ENCODE data around the gene SUMO3. TPM values are rescaled to one million over a fixed set of nuclear protein-coding genes. Genes with fewer than 3 reads are reported as not detected.
"Not testable (repeated sequence)": the region's sequence is repeated elsewhere in the genome, so short reads cannot be mapped to it uniquely, and the experiment has no call there.

SUMO3 gene
- total RNA-seq, 1 donor from 2014 or later, result 72.7 TPM

DNA sequence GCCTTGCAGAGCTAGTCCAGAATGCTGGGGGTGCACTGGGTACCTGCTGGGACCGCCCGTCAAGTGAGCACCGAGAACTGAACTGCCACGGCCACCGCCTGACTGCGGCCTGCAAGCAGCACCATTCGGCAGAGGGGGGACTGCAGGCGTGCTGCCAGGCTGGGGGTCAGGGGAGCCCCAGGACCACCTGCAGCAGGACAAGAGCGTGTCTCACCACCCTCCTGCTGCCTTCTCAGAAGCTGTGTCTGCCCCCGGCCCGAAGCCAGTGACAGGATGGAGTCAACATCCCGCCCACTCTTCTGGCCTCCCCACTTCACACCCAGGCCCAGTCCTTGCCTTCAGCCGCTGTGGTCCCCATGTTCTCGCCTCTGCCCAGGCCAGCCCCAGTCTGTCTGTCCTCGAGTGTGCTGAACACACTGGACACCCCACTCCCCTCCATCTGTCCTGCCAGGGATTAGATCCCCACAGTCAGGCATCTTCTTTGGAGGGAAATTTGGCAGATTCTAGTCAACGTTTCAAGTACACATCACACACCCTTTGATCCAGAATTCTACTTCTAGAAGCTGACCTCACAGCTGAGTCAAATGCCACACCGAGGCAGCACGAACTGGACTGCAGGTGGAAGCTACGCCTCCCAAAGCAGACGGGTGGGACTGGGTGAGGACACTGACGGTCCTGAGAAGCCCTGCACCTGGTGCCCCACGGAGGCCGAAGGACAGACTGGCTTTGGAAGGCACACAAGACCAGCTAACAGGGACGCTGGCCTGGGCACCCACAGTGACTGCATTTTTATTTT is 29.6 kb upstream of the SUMO3 start:
- no peak for DNase-seq (ENCODE audit: low read depth in 2 of 2)

DNA sequence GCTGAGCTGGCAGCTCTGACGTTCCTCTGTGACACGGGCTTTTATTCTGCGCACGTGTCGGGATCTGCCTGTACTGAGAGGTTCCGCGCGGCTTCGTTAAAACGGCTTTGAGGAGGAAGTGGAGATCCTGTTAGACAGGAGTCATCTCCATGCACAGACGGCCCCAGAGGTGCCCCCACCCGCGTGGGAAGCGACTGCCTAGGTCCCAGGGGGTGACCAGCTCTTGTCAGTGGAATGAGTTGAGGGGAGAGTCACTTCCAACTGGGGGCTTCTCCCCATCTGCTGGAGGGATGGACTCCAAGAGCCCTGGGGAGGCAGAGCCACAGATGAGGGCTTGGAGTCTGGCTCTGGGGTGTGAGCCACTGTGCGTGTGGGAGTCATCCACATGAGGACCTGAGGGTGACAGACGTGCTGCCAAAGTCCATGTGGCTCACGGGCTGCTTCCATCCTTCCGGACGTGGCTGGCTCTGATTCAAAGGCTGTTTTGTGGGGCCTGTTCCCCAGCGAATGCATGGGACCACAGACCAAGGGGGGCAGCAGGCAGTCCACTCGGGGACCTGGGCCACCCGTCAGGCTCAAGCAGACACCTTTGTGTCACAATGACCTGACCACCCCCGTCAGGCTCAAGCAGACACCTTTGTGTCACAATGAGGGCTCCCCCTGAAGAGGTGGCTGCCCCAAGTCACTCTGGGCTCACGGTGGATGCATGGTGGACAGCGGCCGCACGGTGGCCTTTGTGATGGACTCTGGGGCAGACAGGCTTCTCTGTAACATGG is 28.8 kb upstream of the SUMO3 start:
- DNase-seq (ENCODE audit: low read depth in 2 of 2), result peak in 1 of 2 donors; percentile 63

- no peak for DNase-seq (ENCODE audit: low read depth in 2 of 2)
Observed at GRCh38 chr21:44846224-44846484, 28.3 kb upstream of the SUMO3 start.

GRCh38 chr21:44845418-44846223 is 27.8 kb upstream of the SUMO3 start:
- DNase-seq (ENCODE audit: low read depth in 2 of 2), result peak; percentile 11 to 65

GRCh38 chr21:44844256-44844655 is 26.4 kb upstream of the SUMO3 start:
- no peak for DNase-seq (ENCODE audit: low read depth in 2 of 2)

- DNase-seq (ENCODE audit: low read depth in 2 of 2), result no peak
Observed at GRCh38 chr21:44842721-44843445, 25.0 kb upstream of the SUMO3 start.

DNA sequence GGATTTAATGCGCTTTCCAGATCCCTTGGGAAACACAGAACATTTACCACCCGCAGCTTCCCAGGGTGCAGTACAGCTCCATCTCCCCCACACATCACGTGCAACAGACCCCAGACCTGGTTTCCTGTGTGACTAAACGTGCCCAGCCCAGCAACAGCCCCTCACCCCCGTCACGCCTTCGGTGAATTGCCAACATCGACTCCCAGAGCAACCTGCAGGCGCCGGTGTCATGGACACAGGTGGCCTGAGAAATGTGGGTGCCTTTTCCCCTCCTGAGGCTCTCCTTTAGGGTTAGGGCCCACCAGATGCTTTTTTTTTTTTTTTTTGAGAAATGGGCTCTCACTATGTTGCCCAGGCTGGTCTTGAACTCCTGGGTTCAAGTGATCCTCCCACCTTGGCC is 24.2 kb upstream of the SUMO3 start:
- no peak for DNase-seq (ENCODE audit: low read depth in 2 of 2)

DNA sequence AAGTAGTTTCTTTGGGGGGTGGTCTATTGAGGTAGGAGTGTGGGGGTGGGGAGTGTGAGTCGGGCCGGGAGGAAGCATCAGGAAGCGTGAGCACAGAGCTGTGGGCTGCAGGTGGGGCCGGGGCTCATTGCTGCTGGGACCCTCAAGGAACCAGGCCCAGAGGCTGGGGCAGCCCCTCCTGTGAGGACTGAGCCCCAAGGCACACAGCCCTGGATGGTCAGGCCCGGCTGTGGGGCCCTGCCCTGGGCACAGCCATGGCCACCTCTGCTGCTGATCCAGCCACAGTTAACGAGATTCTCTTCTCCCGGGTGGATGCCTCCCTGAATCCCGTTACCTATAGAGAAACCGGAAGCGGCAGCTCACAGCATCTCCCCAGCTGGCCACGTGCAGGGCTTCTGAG is 22.9 kb upstream of the SUMO3 start:
- DNase-seq (ENCODE audit: low read depth in 2 of 2), result no peak

GRCh38 chr21:44838951-44839350 is 21.1 kb upstream of the SUMO3 start:
- DNase-seq (ENCODE audit: low read depth in 2 of 2), result no peak

GRCh38 chr21:44838039-44838895 is 20.4 kb upstream of the SUMO3 start:
- no peak for DNase-seq (ENCODE audit: low read depth in 2 of 2)

GRCh38 chr21:44837537-44837936 is 19.7 kb upstream of the SUMO3 start:
- DNase-seq (ENCODE audit: low read depth in 2 of 2), result no peak

DNA sequence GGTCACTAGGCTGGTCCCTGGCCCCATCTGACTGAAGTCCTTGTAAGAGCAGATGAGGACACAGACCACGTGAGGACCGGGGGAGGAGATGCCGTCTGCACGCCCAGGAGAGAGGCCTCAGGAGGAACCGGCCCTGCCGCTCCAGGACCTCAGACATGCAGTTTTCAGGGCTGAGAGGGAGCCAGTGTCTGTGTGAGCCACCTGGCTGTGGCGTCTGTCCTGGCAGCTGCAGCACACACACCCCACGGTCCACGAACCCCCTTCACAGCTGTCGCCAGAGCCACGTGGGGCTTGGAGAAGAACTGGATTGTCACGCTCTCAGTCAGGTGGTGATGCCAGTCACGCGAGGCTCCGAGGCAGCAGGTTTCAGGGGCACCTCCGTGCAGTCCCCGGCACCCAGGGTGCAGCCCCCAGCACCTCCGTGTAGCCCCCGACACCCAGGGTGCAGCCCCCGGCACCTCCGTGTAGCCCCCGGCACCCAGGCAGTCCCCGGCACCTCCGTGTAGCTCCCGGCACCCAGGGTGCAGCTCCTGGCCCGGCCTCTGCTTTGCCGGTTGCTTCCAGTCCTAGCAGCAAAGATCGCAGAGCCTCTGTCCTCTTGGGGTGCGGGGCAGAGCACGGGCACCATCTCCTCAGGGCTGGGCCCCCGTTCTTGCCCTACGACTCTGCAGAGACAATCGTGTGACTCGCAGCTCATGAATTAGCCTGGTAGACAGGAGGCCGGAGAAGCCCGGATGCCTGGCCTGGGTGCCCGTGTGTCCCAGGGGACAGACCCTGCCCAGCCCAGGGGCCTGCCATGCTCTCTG is 19.0 kb upstream of the SUMO3 start:
- DNase-seq (ENCODE audit: low read depth in 2 of 2), result no peak

DNA sequence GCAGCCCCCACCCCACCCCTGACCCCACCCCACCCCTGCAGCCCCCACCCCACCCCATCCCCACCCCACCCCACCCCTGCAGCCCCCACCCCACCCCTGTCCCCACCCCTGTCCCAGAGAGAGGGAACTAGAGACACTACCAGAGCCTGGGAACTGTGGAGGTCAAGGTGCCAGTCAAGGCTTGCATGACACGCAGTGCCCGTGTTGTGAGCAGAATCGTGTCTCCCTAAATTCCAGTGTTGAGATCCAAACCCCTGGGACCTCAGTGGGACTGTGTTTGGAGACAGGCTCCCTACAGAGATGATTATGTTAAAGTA is 18.4 kb upstream of the SUMO3 start:
- DNase-seq (ENCODE audit: low read depth in 2 of 2), result no peak

GRCh38 chr21:44835647-44835973 is 17.7 kb upstream of the SUMO3 start:
- DNase-seq (ENCODE audit: low read depth in 2 of 2), result no peak

- DNase-seq (ENCODE audit: low read depth in 2 of 2), result no peak
Observed at GRCh38 chr21:44834951-44835646, 17.2 kb upstream of the SUMO3 start.

- DNase-seq (ENCODE audit: low read depth in 2 of 2), result no peak
Observed at GRCh38 chr21:44834231-44834950, 16.5 kb upstream of the SUMO3 start.

GRCh38 chr21:44833663-44834062 is 15.8 kb upstream of the SUMO3 start:
- no peak for DNase-seq (ENCODE audit: low read depth in 2 of 2)

DNA sequence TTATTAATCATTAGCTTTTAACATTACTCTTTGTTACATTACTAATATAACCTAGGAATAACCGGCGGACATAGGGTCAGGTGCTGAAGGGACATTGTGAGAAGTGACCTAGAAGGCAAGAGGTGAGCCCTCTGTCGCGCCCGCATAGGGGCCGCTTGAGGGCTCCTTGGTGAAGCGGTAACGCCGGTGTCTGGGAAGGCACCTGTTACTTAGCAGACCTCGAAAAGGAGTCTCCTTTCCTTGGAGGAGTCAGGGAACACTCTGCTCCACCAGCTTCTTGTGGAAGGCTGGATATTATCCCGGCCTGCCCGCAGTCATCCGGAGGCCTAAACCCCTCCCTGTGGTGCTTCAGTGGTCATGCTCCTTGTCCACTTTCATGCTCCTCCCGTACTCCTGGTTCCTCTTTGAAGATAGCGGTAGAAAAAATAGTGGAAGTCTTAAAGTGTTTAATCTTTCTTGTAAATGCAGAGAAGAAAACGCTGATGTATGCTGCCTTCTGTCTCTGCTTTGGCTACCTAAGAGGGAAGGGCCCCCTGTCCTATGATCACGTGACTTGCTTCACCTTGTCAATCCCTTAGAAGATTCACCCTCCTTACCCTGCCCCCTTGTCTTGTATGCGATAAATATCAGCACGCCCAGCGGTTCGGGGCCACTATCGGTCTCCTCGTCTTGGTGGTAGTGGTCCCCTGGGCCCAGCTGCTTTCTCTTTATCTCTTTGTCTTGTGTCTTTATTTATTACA is 14.8 kb upstream of the SUMO3 start:
- DNase-seq (ENCODE audit: low read depth in 2 of 2), result not testable (repeated sequence)
